NCI-H510A (cell line): Measurements from ENCODE around the gene ZBTB1.

Experiments
- DNase-seq: peaks from one replicate; lab custom pipeline; 2025; lab: John Stamatoyannopoulos, UW

ZBTB1 gene

DNA sequence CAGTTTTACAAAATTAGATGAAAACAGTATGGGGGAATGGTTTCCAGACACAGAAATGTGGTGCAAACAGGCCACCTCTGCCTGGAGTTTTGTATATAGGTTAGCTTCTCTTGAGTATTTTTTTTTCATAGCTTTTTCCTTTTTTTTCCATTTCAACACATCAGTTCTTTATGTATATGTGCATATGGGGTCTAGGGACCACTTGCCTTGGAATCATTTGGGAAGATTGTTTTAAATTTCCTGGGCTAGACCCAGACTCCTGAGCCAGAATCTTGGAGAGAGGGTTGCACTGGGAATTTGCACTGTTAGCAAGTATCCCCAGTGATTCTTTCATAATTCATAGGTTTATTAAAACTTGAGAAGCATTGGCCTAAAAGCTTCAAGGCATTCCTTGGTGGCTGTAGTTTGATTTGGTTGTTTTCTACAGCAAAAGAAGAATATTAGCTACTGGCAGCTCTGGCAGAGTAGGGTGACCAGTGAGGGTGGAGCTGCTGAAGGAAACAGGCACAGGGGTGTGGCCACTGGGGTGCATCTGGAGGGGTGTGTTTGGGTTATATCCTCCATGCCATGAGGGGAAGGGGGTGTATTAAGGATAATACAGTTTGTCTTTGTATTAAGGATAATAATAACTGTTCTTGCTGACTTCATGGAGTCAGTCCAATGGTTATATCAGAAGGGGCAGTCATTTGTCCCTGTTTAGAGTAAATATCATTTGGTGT lies 68.0 kb downstream of the ZBTB1 start:
- DNase-seq = no peak

DNA sequence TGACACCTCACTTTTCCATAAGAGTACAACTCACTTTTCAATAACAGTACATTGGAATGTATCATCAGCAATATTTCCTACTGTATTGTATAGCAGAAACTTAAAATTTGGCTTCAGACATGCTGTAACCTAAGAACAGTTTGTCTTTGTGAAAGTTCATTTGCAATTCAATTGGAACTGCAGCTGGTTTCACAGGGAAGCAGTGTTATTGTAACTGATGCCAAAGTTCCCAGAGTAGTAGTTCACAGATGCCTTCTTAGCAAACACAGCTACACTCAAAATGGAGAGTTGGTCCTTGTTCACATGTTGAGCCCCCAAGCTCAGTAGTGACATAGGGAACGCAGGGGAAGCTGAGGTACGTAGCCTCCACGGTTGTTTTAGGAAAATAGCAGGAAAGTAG lies 68.5 kb downstream of the ZBTB1 start:
- DNase-seq = no peak
